Measurements from ENCODE around the gene SLC20A1. TPM values are rescaled to one million over a fixed set of nuclear protein-coding genes. Genes with fewer than 3 reads are reported as not detected.

SLC20A1 gene
- total and polyA plus RNA-seq, 2 experiments from 2014 or later: 135 to 191 TPM

GRCh38 chr2:112670252-112671022 lies 24.7 kb downstream of the SLC20A1 start:
- H4K20me1 ChIP-seq (ENCODE audit: insufficient read depth): no peaks in the 10 kb centered on the region
- H3K4me3 ChIP-seq: no peak overlapping the region
- no peak overlapping the region for H2AFZ ChIP-seq
- H3K27ac ChIP-seq: no peak overlapping the region
- WGBS, 2 experiments (ENCODE audit: low coverage in 1 of 2, low lambda C conversion rate in 2 of 2, missing lambda C conversion rate in 2 of 2): 94 to 95% methylated on average over 5 of the region's 5 CpGs
- no peak overlapping the region for H3K4me2 ChIP-seq (ENCODE audit: unreplicated experiment)
- H3K9me2 ChIP-seq (ENCODE audit: insufficient read depth): no peaks in the 10 kb centered on the region
- H3K27me3 ChIP-seq (replicated peaks; ENCODE audit: insufficient read depth): no peaks in the 10 kb centered on the region
- H3K9me3 ChIP-seq (ENCODE audit: low read depth): no peaks in the 10 kb centered on the region
- TF ChIP-seq EZH2 (IDR thresholded peaks at IDR 0.05; ENCODE audit: insufficient read depth, poor library complexity, severe bottlenecking) (no peak), EZH2phosphoT487 (IDR thresholded peaks at IDR 0.05; ENCODE audit: insufficient read depth, low read depth) (no peak)
- no peak for DNase-seq
- peaks cover 27% of the 10 kb centered on the region for H3F3A ChIP-seq (ENCODE audit: insufficient read depth)
- no peaks in the 10 kb centered on the region for H3K4me1 ChIP-seq (ENCODE audit: insufficient read depth)
- in situ Hi-C loops (cut with MboI): no loop called here
- H3K9ac ChIP-seq: no peak overlapping the region
- H3K36me3 ChIP-seq (ENCODE audit: low read depth): no peaks in the 10 kb centered on the region
- no peaks in the 10 kb centered on the region for H3K79me2 ChIP-seq (ENCODE audit: insufficient read depth)

- TF ChIP-seq EZH2phosphoT487 (IDR thresholded peaks at IDR 0.05; ENCODE audit: insufficient read depth, low read depth) (no peak), EZH2 (IDR thresholded peaks at IDR 0.05; ENCODE audit: insufficient read depth, poor library complexity, severe bottlenecking) (no peak)
- Histone ChIP-seq H3K4me2 (ENCODE audit: unreplicated experiment) (no peak overlapping the region), H3K27ac (no peak overlapping the region), H3K4me1 (ENCODE audit: insufficient read depth) (no peaks in the 10 kb centered on the region), H3K9ac (no peak overlapping the region), H3K27me3 (replicated peaks; ENCODE audit: insufficient read depth) (no peaks in the 10 kb centered on the region), H3K79me2 (ENCODE audit: insufficient read depth) (no peaks in the 10 kb centered on the region), H3K4me3 (no peak overlapping the region), H3K36me3 (ENCODE audit: low read depth) (no peaks in the 10 kb centered on the region), H3K9me2 (ENCODE audit: insufficient read depth) (no peaks in the 10 kb centered on the region), H3K9me3 (ENCODE audit: low read depth) (no peaks in the 10 kb centered on the region), H2AFZ (no peak overlapping the region), H4K20me1 (ENCODE audit: insufficient read depth) (no peaks in the 10 kb centered on the region), H3F3A (ENCODE audit: insufficient read depth) (peaks cover 13% of the 10 kb centered on the region)
- DNase-seq: no peak
- in situ Hi-C loops (cut with MboI): no loop called here
- 98 to 99% methylated on average over 2 of the region's 2 CpGs for WGBS, 2 experiments (ENCODE audit: low coverage in 1 of 2, low lambda C conversion rate in 2 of 2, missing lambda C conversion rate in 2 of 2)
These were observed 26.1 kb downstream of the SLC20A1 start for GRCh38 chr2:112671801-112672200.

GRCh38 chr2:112673008-112673407 lies 27.3 kb downstream of the SLC20A1 start:
- Histone ChIP-seq H3K4me3 (no peak overlapping the region), H3K9me3 (ENCODE audit: low read depth) (no peaks in the 10 kb centered on the region), H3K4me1 (ENCODE audit: insufficient read depth) (no peaks in the 10 kb centered on the region), H3F3A (ENCODE audit: insufficient read depth) (peaks cover 9% of the 10 kb centered on the region; the same call in 1 of the 2 replicates), H3K4me2 (ENCODE audit: unreplicated experiment) (no peak overlapping the region), H3K9me2 (ENCODE audit: insufficient read depth) (no peaks in the 10 kb centered on the region), H3K79me2 (ENCODE audit: insufficient read depth) (no peaks in the 10 kb centered on the region), H3K36me3 (ENCODE audit: low read depth) (no peaks in the 10 kb centered on the region), H2AFZ (no peak overlapping the region), H4K20me1 (ENCODE audit: insufficient read depth) (no peaks in the 10 kb centered on the region), H3K27me3 (replicated peaks; ENCODE audit: insufficient read depth) (no peaks in the 10 kb centered on the region), H3K27ac (no peak overlapping the region), H3K9ac (no peak overlapping the region)
- no peak for TF ChIP-seq EZH2phosphoT487 (IDR thresholded peaks at IDR 0.05; ENCODE audit: insufficient read depth, low read depth)
- no peak for TF ChIP-seq EZH2 (IDR thresholded peaks at IDR 0.05; ENCODE audit: insufficient read depth, poor library complexity, severe bottlenecking)
- no peak for DNase-seq
- in situ Hi-C loops (cut with MboI): no loop called here
- WGBS, 2 experiments (ENCODE audit: low coverage in 1 of 2, low lambda C conversion rate in 2 of 2, missing lambda C conversion rate in 2 of 2): 95 to 100% methylated on average over 1 of the region's 1 CpG

- Histone ChIP-seq H3F3A (ENCODE audit: insufficient read depth) (peaks cover 6% of the 10 kb centered on the region; the same call in 1 of the 2 replicates), H2AFZ (no peak overlapping the region), H3K36me3 (ENCODE audit: low read depth) (no peaks in the 10 kb centered on the region), H3K9me2 (ENCODE audit: insufficient read depth) (no peaks in the 10 kb centered on the region), H3K9ac (no peak overlapping the region), H3K27ac (no peak overlapping the region), H4K20me1 (ENCODE audit: insufficient read depth) (no peaks in the 10 kb centered on the region), H3K4me1 (ENCODE audit: insufficient read depth) (no peaks in the 10 kb centered on the region), H3K27me3 (replicated peaks; ENCODE audit: insufficient read depth) (no peaks in the 10 kb centered on the region), H3K4me3 (no peak overlapping the region), H3K79me2 (ENCODE audit: insufficient read depth) (no peaks in the 10 kb centered on the region), H3K9me3 (ENCODE audit: low read depth) (no peaks in the 10 kb centered on the region), H3K4me2 (ENCODE audit: unreplicated experiment) (no peak overlapping the region)
- no peak for TF ChIP-seq EZH2 (IDR thresholded peaks at IDR 0.05; ENCODE audit: insufficient read depth, poor library complexity, severe bottlenecking)
- no peak for DNase-seq
- in situ Hi-C loops (cut with MboI): no loop called here
- WGBS, 2 experiments (ENCODE audit: low coverage in 1 of 2, low lambda C conversion rate in 2 of 2, missing lambda C conversion rate in 2 of 2): 85 to 86% methylated on average over 12 of the region's 12 CpGs
These were observed 28.5 kb downstream of the SLC20A1 start for GRCh38 chr2:112674229-112674628.

Data from GM23248 (cell line).